Measurements from ENCODE around the gene GIPR. TPM values are rescaled to one million over a fixed set of nuclear protein-coding genes. Genes with fewer than 3 reads are reported as not detected.

Gene GIPR
- total RNA-seq, 1 experiment from 2014 or later, result 0.45 TPM

DNA sequence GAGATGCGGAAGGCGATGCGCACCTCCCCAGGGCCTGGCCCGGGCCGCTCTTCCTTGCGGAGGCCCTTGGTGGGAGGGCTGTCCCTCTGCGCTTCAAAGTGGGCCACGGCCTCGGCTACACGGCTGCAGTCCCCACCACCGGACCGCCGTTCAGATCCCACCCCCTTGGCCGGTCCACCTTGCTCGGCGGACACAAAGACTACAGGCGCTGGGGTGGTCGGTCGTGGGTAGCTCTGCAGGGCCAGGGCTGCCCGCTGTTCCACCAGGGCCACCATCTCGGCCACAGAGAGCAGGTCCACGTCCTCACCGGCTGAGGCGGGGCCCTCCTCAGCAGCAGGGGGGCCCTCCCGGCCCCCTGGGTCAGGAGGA is 44.7 kb downstream of the GIPR start:
- ChIA-PET CTCF (no interaction called here), POLR2A (ENCODE audit: low non-redundant PET) (no interaction called here)
- BruUV-seq (replicated peaks), result no TSS peak
- Histone ChIP-seq H3K4me1 (ENCODE audit: insufficient read depth, low read length, poor library complexity, severe bottlenecking) (peaks cover under 1% of the 10 kb centered on the region), H3K27me3 (replicated peaks; ENCODE audit: insufficient read depth, low read depth, low read length, poor library complexity) (no peaks in the 10 kb centered on the region), H3K9me3 (ENCODE audit: low read depth, low read length, poor library complexity, severe bottlenecking) (no peaks in the 10 kb centered on the region), H3K36me3 (ENCODE audit: insufficient read depth, low read length, poor library complexity, severe bottlenecking) (peaks cover 7% of the 10 kb centered on the region), H3K4me3 (ENCODE audit: low read depth, low read length, poor library complexity, severe bottlenecking) (no peak overlapping the region), H3K27ac (ENCODE audit: low read depth, low read length, poor library complexity, severe bottlenecking) (no peak overlapping the region)
- TF ChIP-seq, protein P1, sequence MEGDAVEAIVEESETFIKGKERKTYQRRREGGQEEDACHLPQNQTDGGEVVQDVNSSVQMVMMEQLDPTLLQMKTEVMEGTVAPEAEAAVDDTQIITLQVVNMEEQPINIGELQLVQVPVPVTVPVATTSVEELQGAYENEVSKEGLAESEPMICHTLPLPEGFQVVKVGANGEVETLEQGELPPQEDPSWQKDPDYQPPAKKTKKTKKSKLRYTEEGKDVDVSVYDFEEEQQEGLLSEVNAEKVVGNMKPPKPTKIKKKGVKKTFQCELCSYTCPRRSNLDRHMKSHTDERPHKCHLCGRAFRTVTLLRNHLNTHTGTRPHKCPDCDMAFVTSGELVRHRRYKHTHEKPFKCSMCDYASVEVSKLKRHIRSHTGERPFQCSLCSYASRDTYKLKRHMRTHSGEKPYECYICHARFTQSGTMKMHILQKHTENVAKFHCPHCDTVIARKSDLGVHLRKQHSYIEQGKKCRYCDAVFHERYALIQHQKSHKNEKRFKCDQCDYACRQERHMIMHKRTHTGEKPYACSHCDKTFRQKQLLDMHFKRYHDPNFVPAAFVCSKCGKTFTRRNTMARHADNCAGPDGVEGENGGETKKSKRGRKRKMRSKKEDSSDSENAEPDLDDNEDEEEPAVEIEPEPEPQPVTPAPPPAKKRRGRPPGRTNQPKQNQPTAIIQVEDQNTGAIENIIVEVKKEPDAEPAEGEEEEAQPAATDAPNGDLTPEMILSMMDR (conservative IDR thresholded peaks at IDR 0.05; ENCODE audit: low read depth, low read length), result no peak
- TF ChIP-seq EZH2 (IDR thresholded peaks at IDR 0.05; ENCODE audit: borderline replicate concordance, low read depth, low read length, poor library complexity, severe bottlenecking), result no peak
- intact Hi-C loops (cut with micrococcal nuclease; ENCODE audit: unreplicated experiment), result no loop called here
- no peak for DNase-seq (ENCODE audit: low spot score)

DNA sequence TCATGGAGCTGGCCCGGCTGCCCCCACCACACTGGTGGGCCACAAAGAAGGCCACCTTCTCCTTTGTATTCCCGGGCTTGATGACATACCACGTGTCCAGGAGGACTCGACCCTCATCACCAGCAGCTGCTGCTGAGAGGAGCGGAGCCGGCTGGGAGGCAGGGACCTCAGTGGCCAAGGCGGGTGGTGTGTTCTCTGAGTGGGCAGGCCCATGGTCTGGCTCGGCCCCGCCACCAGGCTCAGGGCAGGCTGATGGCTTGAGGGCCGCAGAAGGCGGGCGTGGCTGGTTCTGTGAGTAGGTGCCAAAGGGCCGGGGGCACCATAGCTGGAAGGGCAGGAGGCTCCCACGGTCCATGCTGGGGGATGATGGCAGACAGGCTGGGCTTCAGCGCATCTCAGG is 45.1 kb downstream of the GIPR start:
- BruUV-seq (replicated peaks), result no TSS peak
- TF ChIP-seq, protein P1 (conservative IDR thresholded peaks at IDR 0.05; ENCODE audit: low read depth, low read length), result no peak
- no peak for TF ChIP-seq EZH2 (IDR thresholded peaks at IDR 0.05; ENCODE audit: borderline replicate concordance, low read depth, low read length, poor library complexity, severe bottlenecking)
- Histone ChIP-seq H3K36me3 (ENCODE audit: insufficient read depth, low read length, poor library complexity, severe bottlenecking) (peaks cover 7% of the 10 kb centered on the region), H3K9me3 (ENCODE audit: low read depth, low read length, poor library complexity, severe bottlenecking) (no peaks in the 10 kb centered on the region), H3K27me3 (replicated peaks; ENCODE audit: insufficient read depth, low read depth, low read length, poor library complexity) (no peaks in the 10 kb centered on the region), H3K4me1 (ENCODE audit: insufficient read depth, low read length, poor library complexity, severe bottlenecking) (peaks cover 5% of the 10 kb centered on the region), H3K4me3 (ENCODE audit: low read depth, low read length, poor library complexity, severe bottlenecking) (no peak overlapping the region), H3K27ac (ENCODE audit: low read depth, low read length, poor library complexity, severe bottlenecking) (no peak overlapping the region)
- POLR2A ChIA-PET (ENCODE audit: low non-redundant PET), result no interaction called here
- CTCF ChIA-PET, result no interaction called here
- intact Hi-C loops (cut with micrococcal nuclease; ENCODE audit: unreplicated experiment), result no loop called here
- DNase-seq (ENCODE audit: low spot score), result no peak

- Histone ChIP-seq H3K27me3 (replicated peaks; ENCODE audit: insufficient read depth, low read depth, low read length, poor library complexity) (no peaks in the 10 kb centered on the region), H3K4me3 (ENCODE audit: low read depth, low read length, poor library complexity, severe bottlenecking) (no peak overlapping the region), H3K36me3 (ENCODE audit: insufficient read depth, low read length, poor library complexity, severe bottlenecking) (peaks cover 7% of the 10 kb centered on the region), H3K27ac (ENCODE audit: low read depth, low read length, poor library complexity, severe bottlenecking) (peak overlapping the region; percentile 8), H3K9me3 (ENCODE audit: low read depth, low read length, poor library complexity, severe bottlenecking) (no peaks in the 10 kb centered on the region), H3K4me1 (ENCODE audit: insufficient read depth, low read length, poor library complexity, severe bottlenecking) (peaks cover 8% of the 10 kb centered on the region)
- TF ChIP-seq, protein P1 (conservative IDR thresholded peaks at IDR 0.05; ENCODE audit: low read depth, low read length), result no peak
- TF ChIP-seq EZH2 (IDR thresholded peaks at IDR 0.05; ENCODE audit: borderline replicate concordance, low read depth, low read length, poor library complexity, severe bottlenecking), result no peak
- intact Hi-C loops (cut with micrococcal nuclease; ENCODE audit: unreplicated experiment), result no loop called here
- no TSS peak for BruUV-seq (replicated peaks)
- ChIA-PET POLR2A (ENCODE audit: low non-redundant PET) (no interaction called here), CTCF (no interaction called here)
- no peak for DNase-seq (ENCODE audit: low spot score)
These were observed 47.1 kb downstream of the GIPR start for GRCh38 chr19:45715139-45715538.

Data from A673 (cell line).